OCI-LY3 (cell line): ENCODE data around the gene ANKRD34A.

Experiments used
- H2AFZ ChIP-seq: fragments of 200-600, 300-600 bp; shearing (Covaris generic); 2 replicates; pipeline ENCODE4 v1.6.0; 2014; ENCODE audit warnings: antibody characterized with exemption, low read depth, low read length
- H3K27ac ChIP-seq: fragments of 200-600, 300-600 bp; sonication (generic); 2 replicates; pipeline ENCODE4 v1.5.1; 2014; ENCODE audit warnings: mild to moderate bottlenecking, low read length, moderate library complexity, mixed read lengths
- H3K27me3 ChIP-seq: fragments of 200-600, 300-600 bp; sonication (generic); 2 replicates; pipeline ENCODE4 v1.6.1; 2014; ENCODE audit warnings: low read depth, low read length, mixed read lengths
- H3K36me3 ChIP-seq: fragments of 200-600, 300-600 bp; sonication (generic); replicated peaks from 2 replicates; pipeline ENCODE3; 2014; ENCODE audit warnings: low read depth, low read length, mixed read lengths
- H3K4me1 ChIP-seq: fragments of 300-600, 200-600 bp; sonication (generic); 2 replicates; pipeline ENCODE4 v1.6.1; 2014; ENCODE audit warnings: low read length, mixed read lengths
- H3K4me2 ChIP-seq: fragments of 200-600, 300-600 bp; sonication (generic); 2 replicates; pipeline ENCODE4 v1.6.1; 2014; ENCODE audit warnings: low read length, mixed read lengths
- H3K4me3 ChIP-seq: fragments of 300-600, 200-600 bp; sonication (generic); 2 replicates; pipeline ENCODE4 v1.5.1; 2014; ENCODE audit warnings: antibody characterized with exemption, mild to moderate bottlenecking, low read length, moderate library complexity
- H3K79me2 ChIP-seq: fragments of 300-600, 200-600 bp; shearing (Covaris generic); 2 replicates; pipeline ENCODE4 v1.6.1; 2014; ENCODE audit warnings: mild to moderate bottlenecking, low read length, mixed read lengths
- H3K9ac ChIP-seq: fragments of 300-600, 200-600 bp; shearing (Covaris generic); 2 replicates; pipeline ENCODE4 v1.6.0; 2014; ENCODE audit warnings: mild to moderate bottlenecking, low read length, moderate library complexity
- H3K9me3 ChIP-seq: fragments of 200-600, 300-600 bp; shearing (Covaris generic); 2 replicates; pipeline ENCODE4 v1.6.1; 2014; ENCODE audit warnings: low read length, mixed read lengths; ENCODE audit not compliant: insufficient read depth
- H4K20me1 ChIP-seq: fragments of 200-600, 300-600 bp; sonication (generic); 2 replicates; pipeline ENCODE4 v1.6.1; 2016; ENCODE audit warnings: low read length, mixed read lengths; ENCODE audit not compliant: insufficient read depth
- EZH2phosphoT487 ChIP-seq: fragments of 200-600 bp; shearing (Covaris generic); IDR thresholded peaks from 2 replicates; pipeline ENCODE4 v1.6.1; 2018; ENCODE audit warnings: antibody characterized with exemption, mixed run types, low read depth
- TF ChIP-seq, protein P1 (sequence below): fragments of 200-600, 300-600 bp; sonication (generic); IDR thresholded peaks from 2 replicates; pipeline ENCODE4 v1.5.1; 2014; ENCODE audit warnings: antibody characterized with exemption, low read length, low read depth

ANKRD34A gene

DNA sequence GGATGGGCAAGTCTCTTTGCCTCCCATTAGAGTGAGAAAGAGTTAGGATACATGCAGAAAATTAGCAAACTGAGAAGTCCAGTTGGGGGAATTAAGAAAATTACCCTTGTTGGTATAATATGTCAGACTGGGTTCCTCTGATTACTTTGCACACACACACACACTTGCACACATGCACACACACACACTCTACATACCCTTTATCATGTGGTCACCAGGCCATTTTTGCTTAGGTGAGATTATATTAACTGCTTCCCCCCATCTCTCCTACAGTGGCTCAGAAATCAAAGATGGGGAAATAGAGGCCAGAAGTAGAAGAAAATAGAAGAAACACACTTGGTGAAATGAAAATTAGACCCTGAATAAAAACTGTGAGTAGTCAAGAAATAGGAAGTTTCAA lies 5.6 kb downstream of the ANKRD34A start:
- Histone ChIP-seq H3K27ac (no peak overlapping the region), H3K4me1 (peaks cover 41% of the 10 kb centered on the region), H4K20me1 (no peaks in the 10 kb centered on the region), H3K9ac (0 out of 2 replicates have a peak overlapping the region, but pooled peaks have one; percentile 54), H3K4me3 (peak overlapping the region; percentile 87), H2AFZ (no peak overlapping the region), H3K36me3 (no peaks in the 10 kb centered on the region), H3K4me2 (peak overlapping the region; percentile 90), H3K9me3 (no peaks in the 10 kb centered on the region), H3K27me3 (peaks cover 18% of the 10 kb centered on the region), H3K79me2 (peaks cover 12% of the 10 kb centered on the region)
- TF ChIP-seq, protein P1, sequence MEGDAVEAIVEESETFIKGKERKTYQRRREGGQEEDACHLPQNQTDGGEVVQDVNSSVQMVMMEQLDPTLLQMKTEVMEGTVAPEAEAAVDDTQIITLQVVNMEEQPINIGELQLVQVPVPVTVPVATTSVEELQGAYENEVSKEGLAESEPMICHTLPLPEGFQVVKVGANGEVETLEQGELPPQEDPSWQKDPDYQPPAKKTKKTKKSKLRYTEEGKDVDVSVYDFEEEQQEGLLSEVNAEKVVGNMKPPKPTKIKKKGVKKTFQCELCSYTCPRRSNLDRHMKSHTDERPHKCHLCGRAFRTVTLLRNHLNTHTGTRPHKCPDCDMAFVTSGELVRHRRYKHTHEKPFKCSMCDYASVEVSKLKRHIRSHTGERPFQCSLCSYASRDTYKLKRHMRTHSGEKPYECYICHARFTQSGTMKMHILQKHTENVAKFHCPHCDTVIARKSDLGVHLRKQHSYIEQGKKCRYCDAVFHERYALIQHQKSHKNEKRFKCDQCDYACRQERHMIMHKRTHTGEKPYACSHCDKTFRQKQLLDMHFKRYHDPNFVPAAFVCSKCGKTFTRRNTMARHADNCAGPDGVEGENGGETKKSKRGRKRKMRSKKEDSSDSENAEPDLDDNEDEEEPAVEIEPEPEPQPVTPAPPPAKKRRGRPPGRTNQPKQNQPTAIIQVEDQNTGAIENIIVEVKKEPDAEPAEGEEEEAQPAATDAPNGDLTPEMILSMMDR, result no peak
- no peak for TF ChIP-seq EZH2phosphoT487

DNA sequence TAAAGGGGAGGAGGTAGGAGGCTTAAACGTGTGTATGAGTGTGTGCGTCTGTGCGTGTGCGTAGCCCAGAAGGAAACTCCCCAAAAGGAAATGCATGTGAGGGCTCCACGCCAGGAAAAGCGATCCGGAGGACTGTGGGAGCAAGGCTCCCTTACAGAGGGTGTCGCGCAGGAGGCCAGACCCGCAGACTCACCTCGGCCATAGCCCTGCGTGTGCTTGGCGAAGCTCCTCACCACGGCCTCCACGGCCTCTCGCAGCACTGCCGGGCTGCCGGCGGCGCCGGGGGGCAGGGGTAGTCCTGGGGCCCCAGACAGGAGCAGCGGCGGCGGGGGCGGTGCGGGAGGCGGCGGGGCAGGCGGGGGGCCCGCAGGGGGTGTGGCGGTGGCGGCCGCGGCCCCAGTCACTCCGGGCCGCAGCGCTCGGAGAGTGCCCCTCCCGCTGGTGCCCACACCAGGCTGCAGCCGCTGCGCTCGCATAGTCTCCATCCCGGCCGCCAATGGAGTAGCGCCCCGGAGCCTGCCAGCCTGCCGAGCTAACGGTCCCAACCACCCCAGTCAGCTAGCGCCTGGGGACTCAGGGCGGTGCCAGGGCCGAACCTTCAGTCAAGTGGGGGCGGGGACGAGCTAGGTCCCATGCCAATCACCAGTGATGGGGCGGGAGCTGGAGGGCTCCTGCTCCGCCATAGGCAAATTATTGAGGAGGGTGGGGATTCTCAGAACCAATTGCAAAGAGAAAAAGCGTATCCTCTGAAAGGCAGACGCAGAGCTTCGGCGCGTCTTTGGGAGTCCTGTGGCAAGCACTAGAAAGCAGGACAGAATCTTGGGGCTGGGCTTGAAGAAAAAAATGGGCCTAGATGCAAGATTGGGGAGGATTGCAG lies 6.7 kb downstream of the ANKRD34A start, which contains the start of gene LIX1L:
LIX1L (minus strand) TSS at position 575 of the 877 bp plus-strand sequence; CDS start at position 485, 90 bp downstream.
- no peaks in the 10 kb centered on the region for H3K36me3 ChIP-seq
- TF ChIP-seq, protein P1, result no peak
- TF ChIP-seq EZH2phosphoT487, result no peak
- H3K4me1 ChIP-seq, result peaks cover 30% of the 10 kb centered on the region
- H3K79me2 ChIP-seq, result peaks cover 16% of the 10 kb centered on the region
- H3K9me3 ChIP-seq, result no peaks in the 10 kb centered on the region
- no peaks in the 10 kb centered on the region for H4K20me1 ChIP-seq
- H3K4me3 ChIP-seq, result peak within 1 kb of the TSS; percentile 87
- H3K27ac ChIP-seq, result peak within 1 kb of the TSS; percentile 43
- peak within 1 kb of the TSS; percentile 80 for H3K9ac ChIP-seq
- H3K27me3 ChIP-seq, result peaks cover 18% of the 10 kb centered on the region
- H3K4me2 ChIP-seq, result peak within 1 kb of the TSS; percentile 90
- peak within 1 kb of the TSS; percentile 82 for H2AFZ ChIP-seq

DNA sequence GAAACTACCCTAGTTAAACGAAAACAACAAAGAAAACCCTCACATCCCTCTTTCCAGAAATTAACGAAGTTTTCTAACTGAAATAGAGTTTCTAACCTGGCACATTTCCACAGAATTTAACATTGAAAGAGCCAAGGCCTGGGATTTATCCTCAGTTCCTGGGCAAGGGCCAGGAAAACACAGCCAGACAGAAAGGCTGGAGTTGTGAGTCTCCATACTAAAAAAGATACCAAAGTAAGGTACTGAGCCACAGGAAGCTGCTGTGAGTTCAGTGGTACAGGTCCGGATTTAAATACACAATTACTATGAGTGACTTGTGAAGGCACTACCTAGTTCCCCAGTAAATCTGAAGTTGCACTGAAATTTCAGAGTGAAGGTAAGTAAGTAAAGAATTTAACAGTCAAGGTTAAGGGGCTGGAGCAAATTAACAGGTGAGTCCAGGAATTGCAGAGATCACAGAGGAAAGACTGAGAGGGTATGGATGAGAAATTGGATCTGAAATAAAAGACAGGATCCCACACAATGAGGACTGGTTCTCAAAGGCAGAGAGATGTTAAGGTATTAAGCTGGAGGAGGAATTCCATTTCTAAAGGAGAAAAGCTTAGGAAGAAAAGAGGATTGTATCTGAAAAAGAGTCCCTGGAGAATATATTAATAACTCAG lies 7.5 kb downstream of the ANKRD34A start:
- Histone ChIP-seq H2AFZ (peak overlapping the region; percentile 57; the same call in 1 of the 2 replicates), H3K27me3 (peaks cover 18% of the 10 kb centered on the region), H3K4me2 (peak overlapping the region; percentile 90), H3K4me1 (peaks cover 30% of the 10 kb centered on the region), H3K79me2 (peaks cover 19% of the 10 kb centered on the region), H3K4me3 (peak overlapping the region; percentile 87), H3K9me3 (no peaks in the 10 kb centered on the region), H3K36me3 (no peaks in the 10 kb centered on the region), H3K27ac (peak overlapping the region; percentile 43), H3K9ac (peak overlapping the region; percentile 80), H4K20me1 (no peaks in the 10 kb centered on the region)
- no peak for TF ChIP-seq EZH2phosphoT487
- TF ChIP-seq, protein P1, result no peak

DNA sequence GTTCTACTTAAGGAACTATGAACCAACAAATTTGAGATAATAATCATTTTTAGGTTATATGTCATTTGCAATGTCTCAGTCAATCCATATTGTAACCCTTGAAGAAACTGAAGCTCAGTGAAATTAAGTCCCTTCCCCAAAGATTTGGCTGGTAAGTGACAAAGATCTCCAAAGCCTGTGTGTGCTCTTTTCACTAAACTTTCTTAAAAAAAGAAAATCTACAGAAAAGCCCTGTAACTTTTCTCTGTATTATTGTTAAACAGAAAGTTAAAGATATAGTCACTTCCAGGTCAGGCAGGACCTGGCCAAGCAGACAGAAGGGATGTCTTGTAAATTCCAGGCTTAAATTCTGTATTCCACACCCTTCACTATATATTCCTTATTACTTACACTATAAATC lies 8.0 kb downstream of the ANKRD34A start:
- Histone ChIP-seq H3K4me2 (peak overlapping the region; percentile 90), H3K9me3 (no peaks in the 10 kb centered on the region), H2AFZ (no peak overlapping the region), H3K9ac (peak overlapping the region; percentile 80), H3K27me3 (peaks cover 18% of the 10 kb centered on the region), H3K4me1 (peaks cover 26% of the 10 kb centered on the region), H3K27ac (no peak overlapping the region), H3K4me3 (peak overlapping the region; percentile 87), H3K79me2 (peaks cover 19% of the 10 kb centered on the region), H4K20me1 (no peaks in the 10 kb centered on the region), H3K36me3 (no peaks in the 10 kb centered on the region)
- no peak for TF ChIP-seq EZH2phosphoT487
- TF ChIP-seq, protein P1, result no peak
